Measurements from ENCODE around the gene RLN3. TPM values are rescaled to one million over a fixed set of nuclear protein-coding genes. Genes with fewer than 3 reads are reported as not detected.
"Not testable (repeated sequence)": the region's sequence is repeated elsewhere in the genome, so short reads cannot be mapped to it uniquely, and the experiment has no call there.

RLN3 gene
- total and polyA plus RNA-seq, 9 of the 15 experiments (the other 6 are each of a cell fraction or from before 2014, with no cell fraction given): 0.31 to 1.2 (median 0.71) TPM; not detected in 6

- TF ChIP-seq CTCFL (IDR thresholded peaks at IDR 0.05; ENCODE audit: borderline replicate concordance, insufficient read depth, low read depth, low read length, poor library complexity, severe bottlenecking) (peak; percentile 66), FOXJ2 (tag; IDR thresholded peaks at IDR 0.05) (peak; percentile 97), TOE1 (IDR thresholded peaks at IDR 0.05; ENCODE audit: borderline replicate concordance) (peak; percentile 65; the same call in 1 of the 2 replicates), NRF1 (conservative IDR thresholded peaks at IDR 0.05 in 1 of 2, IDR thresholded peaks at IDR 0.05 in 1 of 2) (0 out of 4 replicates have a peak, but pooled peaks of 1 of the 2 experiments have one; percentile 7), SMC3 (conservative IDR thresholded peaks at IDR 0.05; ENCODE audit: insufficient read depth, low read depth, low read length) (peak; percentile 34; the same call in 1 of the 2 replicates), MTA2 (IDR thresholded peaks at IDR 0.05; ENCODE audit: low read depth) (peak; percentile 45; the same call in 1 of the 2 replicates), FOXK2 (conservative IDR thresholded peaks at IDR 0.05 in 1 of 2, IDR thresholded peaks at IDR 0.05 in 1 of 2; ENCODE audit: low read depth in 2 of 2) (peak; percentile 97 to 98), L3MBTL2 (IDR thresholded peaks at IDR 0.05) (0 out of 2 replicates have a peak, but pooled peaks have one; percentile 23), ETV1 (tag; conservative IDR thresholded peaks at IDR 0.05; ENCODE audit: low read depth) (peak; percentile 52; the same call in 1 of the 2 replicates)
- TF ChIP-seq, protein P1, sequence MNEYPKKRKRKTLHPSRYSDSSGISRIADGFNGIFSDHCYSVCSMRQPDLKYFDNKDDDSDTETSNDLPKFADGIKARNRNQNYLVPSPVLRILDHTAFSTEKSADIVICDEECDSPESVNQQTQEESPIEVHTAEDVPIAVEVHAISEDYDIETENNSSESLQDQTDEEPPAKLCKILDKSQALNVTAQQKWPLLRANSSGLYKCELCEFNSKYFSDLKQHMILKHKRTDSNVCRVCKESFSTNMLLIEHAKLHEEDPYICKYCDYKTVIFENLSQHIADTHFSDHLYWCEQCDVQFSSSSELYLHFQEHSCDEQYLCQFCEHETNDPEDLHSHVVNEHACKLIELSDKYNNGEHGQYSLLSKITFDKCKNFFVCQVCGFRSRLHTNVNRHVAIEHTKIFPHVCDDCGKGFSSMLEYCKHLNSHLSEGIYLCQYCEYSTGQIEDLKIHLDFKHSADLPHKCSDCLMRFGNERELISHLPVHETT (CRISPR knock-in tag; conservative IDR thresholded peaks at IDR 0.05 in 1 of 2, IDR thresholded peaks at IDR 0.05 in 1 of 2): 0 out of 4 replicates have a peak, but pooled peaks of 1 of the 2 experiments have one; percentile 38
- not testable (repeated sequence) for TF ChIP-seq TOE1 (CRISPR knock-in tag; IDR thresholded peaks at IDR 0.05; ENCODE audit: borderline replicate concordance, low read depth)
- TF ChIP-seq, protein P2, sequence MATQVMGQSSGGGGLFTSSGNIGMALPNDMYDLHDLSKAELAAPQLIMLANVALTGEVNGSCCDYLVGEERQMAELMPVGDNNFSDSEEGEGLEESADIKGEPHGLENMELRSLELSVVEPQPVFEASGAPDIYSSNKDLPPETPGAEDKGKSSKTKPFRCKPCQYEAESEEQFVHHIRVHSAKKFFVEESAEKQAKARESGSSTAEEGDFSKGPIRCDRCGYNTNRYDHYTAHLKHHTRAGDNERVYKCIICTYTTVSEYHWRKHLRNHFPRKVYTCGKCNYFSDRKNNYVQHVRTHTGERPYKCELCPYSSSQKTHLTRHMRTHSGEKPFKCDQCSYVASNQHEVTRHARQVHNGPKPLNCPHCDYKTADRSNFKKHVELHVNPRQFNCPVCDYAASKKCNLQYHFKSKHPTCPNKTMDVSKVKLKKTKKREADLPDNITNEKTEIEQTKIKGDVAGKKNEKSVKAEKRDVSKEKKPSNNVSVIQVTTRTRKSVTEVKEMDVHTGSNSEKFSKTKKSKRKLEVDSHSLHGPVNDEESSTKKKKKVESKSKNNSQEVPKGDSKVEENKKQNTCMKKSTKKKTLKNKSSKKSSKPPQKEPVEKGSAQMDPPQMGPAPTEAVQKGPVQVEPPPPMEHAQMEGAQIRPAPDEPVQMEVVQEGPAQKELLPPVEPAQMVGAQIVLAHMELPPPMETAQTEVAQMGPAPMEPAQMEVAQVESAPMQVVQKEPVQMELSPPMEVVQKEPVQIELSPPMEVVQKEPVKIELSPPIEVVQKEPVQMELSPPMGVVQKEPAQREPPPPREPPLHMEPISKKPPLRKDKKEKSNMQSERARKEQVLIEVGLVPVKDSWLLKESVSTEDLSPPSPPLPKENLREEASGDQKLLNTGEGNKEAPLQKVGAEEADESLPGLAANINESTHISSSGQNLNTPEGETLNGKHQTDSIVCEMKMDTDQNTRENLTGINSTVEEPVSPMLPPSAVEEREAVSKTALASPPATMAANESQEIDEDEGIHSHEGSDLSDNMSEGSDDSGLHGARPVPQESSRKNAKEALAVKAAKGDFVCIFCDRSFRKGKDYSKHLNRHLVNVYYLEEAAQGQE (IDR thresholded peaks at IDR 0.05; ENCODE audit: borderline replicate concordance): peak; percentile 54; the same call in 1 of the 2 replicates
- TF ChIP-seq, protein P2 (CRISPR knock-in tag; IDR thresholded peaks at IDR 0.05; ENCODE audit: low read depth): not testable (repeated sequence)
Measured at GRCh38 chr19:14042659-14043608, 15.0 kb downstream of the RLN3 start (continued).

Data from K562 (cell line).